ENCODE results near the gene KMT2A.

DNA sequence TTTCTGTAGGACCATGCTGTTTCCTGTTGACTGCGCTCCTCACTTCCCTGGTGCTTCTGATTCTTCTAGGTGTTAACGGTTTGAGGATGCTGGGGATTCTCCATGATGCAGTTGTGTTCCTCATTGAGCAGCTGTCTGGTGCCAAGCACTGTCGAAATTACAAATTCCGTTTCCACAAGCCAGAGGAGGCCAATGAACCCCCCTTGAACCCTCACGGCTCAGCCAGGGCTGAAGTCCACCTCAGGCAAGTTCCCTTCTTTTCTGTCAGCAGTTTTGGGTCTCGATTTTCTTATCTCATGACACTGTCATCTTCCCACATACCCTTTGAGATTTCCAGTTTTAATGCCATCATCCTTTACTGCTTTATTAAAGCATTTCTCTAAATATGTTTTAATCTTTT lies 83.3 kb downstream of the KMT2A start:
- TF ChIP-seq CTCF (IDR thresholded peaks at IDR 0.05; ENCODE audit: borderline replicate concordance, extremely low read depth, low read length, poor library complexity, severe bottlenecking) (no peak), EZH2 (IDR thresholded peaks at IDR 0.05; ENCODE audit: borderline replicate concordance, low read depth, low read length, severe bottlenecking) (no peak)

All from DND-41 (cell line).